ENCODE data around the gene LRRC2. TPM values are rescaled to one million over a fixed set of nuclear protein-coding genes. Genes with fewer than 3 reads are reported as not detected.

Gene LRRC2
- total RNA-seq, 3 donors from 2014 or later = 1.8 to 2.8 (median 2.5) TPM

DNA sequence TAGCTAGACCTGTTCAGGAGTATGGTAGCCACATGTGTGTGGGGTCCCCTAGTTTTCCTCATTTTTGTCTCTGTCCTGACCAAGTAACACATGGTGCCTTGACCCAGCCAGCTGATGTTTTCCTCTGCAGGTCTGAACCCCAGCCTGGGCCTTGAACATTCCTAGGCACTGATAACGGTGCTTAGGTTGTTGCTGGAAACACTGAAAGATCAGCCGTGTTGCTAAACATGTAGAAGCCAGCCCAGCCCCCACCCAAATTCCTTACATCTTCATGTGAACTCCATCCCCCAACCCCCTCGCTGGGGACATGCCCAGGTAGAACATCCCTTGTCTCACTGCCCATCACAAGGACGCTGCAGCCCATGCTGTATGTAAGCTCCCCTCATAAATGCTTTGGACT, 49.6 kb downstream of the LRRC2 start:
- intact Hi-C loops (cut with DNase I, micrococcal nuclease) = no loop called here
- DNase-seq (no peak), ATAC-seq (no peak)
- Histone ChIP-seq H3K36me3 (ENCODE audit: low read depth) (no peaks in the 10 kb centered on the region), H3K4me3 (no peak overlapping the region), H3K9me3 (no peaks in the 10 kb centered on the region), H3K4me1 (ENCODE audit: low read depth) (no peaks in the 10 kb centered on the region)
- TF ChIP-seq, protein P1, sequence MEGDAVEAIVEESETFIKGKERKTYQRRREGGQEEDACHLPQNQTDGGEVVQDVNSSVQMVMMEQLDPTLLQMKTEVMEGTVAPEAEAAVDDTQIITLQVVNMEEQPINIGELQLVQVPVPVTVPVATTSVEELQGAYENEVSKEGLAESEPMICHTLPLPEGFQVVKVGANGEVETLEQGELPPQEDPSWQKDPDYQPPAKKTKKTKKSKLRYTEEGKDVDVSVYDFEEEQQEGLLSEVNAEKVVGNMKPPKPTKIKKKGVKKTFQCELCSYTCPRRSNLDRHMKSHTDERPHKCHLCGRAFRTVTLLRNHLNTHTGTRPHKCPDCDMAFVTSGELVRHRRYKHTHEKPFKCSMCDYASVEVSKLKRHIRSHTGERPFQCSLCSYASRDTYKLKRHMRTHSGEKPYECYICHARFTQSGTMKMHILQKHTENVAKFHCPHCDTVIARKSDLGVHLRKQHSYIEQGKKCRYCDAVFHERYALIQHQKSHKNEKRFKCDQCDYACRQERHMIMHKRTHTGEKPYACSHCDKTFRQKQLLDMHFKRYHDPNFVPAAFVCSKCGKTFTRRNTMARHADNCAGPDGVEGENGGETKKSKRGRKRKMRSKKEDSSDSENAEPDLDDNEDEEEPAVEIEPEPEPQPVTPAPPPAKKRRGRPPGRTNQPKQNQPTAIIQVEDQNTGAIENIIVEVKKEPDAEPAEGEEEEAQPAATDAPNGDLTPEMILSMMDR (IDR thresholded peaks at IDR 0.05) = no peak

DNA sequence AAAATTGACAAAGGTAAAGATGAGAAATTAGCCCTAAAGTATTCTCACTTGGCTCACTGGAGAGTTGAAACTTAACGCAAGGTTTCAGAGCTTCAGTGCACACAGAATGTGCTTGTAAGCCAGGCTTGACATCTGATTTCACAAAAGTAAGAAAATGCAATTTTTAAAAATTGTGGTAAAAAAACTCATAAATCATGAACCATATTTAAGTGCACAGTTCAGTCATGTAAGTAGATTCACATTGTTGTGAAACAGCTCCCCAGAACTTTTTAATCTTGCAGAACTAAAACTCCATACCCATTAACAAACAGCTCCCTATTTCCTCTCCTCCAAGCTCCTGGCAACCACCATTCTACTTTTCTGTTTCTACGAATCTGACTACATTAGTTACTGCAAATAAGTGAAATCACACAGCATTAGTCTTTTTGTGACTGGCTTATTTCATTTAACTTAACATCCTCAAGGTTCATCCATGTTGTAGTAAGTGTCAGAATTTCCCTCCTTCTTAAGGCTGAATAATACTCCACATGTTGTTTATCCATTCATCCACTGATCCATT, 53.8 kb downstream of the LRRC2 start:
- H3K4me3 ChIP-seq = no peak overlapping the region

DNA sequence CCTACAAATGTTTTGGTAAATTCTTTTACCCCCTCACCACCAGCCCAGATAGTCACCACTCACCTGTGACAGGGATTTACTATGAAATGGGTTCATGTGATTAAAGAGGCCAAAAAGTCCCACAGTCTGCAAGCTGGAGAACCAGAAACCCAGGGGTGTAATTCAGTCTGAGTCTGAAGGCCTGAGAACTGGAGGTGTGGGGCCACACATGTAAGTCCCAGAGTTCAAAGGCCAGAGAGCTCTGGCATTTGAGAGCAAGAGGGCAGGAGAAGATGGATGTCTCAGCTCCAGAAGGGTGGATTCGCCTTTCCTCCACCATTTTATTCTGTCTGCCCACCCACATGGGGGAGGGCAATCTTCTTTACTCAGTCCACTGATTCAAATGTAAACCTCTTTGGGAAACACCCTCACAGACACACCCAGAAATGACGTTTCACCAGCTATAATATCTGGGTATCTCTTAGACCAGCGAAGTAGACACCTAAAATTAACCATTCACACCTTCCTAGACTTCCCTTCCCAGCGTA, 56.4 kb downstream of the LRRC2 start:
- TF ChIP-seq, protein P1 (IDR thresholded peaks at IDR 0.05) = no peak
- Histone ChIP-seq H3K9me3 (no peaks in the 10 kb centered on the region), H3K4me1 (ENCODE audit: low read depth) (no peaks in the 10 kb centered on the region), H3K4me3 (no peak overlapping the region), H3K36me3 (ENCODE audit: low read depth) (no peaks in the 10 kb centered on the region)
- DNase-seq = no peak
- intact Hi-C loops (cut with DNase I, micrococcal nuclease) = no loop called here
- ATAC-seq = no peak

More for the DNA sequence above, 53.8 kb downstream of the LRRC2 start:
- Histone ChIP-seq H3K9me3 (no peaks in the 10 kb centered on the region), H3K36me3 (ENCODE audit: low read depth) (no peaks in the 10 kb centered on the region), H3K4me1 (ENCODE audit: low read depth) (no peaks in the 10 kb centered on the region)
- ATAC-seq (no peak), DNase-seq (no peak)
- intact Hi-C loops (cut with DNase I, micrococcal nuclease) = no loop called here
- TF ChIP-seq, protein P1 (IDR thresholded peaks at IDR 0.05) = no peak

DNA sequence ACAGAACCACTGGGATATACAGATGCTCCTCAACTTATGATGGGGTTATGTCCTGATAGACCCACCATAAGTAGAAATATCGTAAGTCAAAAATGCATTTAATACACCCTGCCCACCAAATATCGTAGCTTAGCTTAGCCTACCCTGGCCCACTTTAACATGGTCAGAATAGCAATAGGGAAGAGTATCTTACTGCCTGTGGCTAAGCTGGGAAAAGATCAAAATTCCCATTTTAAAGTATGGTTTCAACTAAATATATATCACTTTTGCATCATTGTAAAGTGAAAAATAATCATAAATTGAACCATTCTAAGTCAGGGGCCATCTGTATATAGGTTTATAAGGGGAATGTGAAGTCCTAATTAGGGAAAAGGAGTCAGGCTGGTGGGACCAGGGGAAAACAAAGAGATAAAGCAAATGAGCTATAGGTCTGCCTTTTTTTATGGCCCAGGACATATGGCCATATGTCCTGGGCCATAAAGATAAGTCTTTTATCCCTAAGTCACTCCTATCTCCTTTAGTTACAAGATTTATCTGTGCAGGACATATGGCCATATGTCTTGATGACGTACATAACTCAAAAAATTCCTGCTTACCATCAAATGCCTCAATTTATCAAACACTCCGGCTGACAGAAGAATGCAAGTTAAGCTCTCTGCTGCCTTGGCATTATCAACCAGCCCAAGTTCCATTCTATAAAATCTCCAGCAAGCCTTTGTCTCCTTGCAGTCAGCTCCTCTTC, 57.1 kb downstream of the LRRC2 start:
- no peak overlapping the region for H3K4me3 ChIP-seq
- no peaks in the 10 kb centered on the region for H3K36me3 ChIP-seq (ENCODE audit: low read depth)
- TF ChIP-seq, protein P1 (IDR thresholded peaks at IDR 0.05) = no peak
- DNase-seq (no peak), ATAC-seq (no peak)
- intact Hi-C loops (cut with DNase I, micrococcal nuclease) = no loop called here
- H3K4me1 ChIP-seq (ENCODE audit: low read depth) = no peaks in the 10 kb centered on the region
- H3K9me3 ChIP-seq = no peaks in the 10 kb centered on the region

DNA sequence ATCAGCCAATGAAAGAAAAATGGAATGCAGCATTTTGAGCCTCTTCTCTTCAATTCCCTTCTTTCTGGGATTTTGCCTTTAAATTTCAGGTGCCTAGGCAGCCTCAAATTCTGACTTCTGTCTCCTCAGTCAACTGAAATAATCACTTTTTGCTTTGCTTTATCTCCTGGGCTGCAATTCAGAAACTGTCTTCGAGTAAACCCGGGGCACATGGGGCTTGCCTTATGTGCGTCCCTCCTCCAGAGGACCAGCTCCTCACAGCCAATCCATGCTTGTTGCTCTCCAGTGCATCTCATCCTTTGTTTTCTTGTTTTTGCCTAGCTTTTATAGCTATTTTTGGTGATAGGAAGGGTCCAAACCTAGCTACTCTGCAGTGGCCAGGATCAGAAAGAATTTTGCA, 59.6 kb downstream of the LRRC2 start:
- DNase-seq (no peak), ATAC-seq (no peak)
- no peaks in the 10 kb centered on the region for H3K36me3 ChIP-seq (ENCODE audit: low read depth)
- H3K4me1 ChIP-seq (ENCODE audit: low read depth) = no peaks in the 10 kb centered on the region
- no peak overlapping the region for H3K4me3 ChIP-seq
- TF ChIP-seq, protein P1 (IDR thresholded peaks at IDR 0.05) = no peak
- no peaks in the 10 kb centered on the region for H3K9me3 ChIP-seq
- intact Hi-C loops (cut with DNase I, micrococcal nuclease) = no loop called here
